ENCODE data around the gene KRT85. TPM values are rescaled to one million over a fixed set of nuclear protein-coding genes. Genes with fewer than 3 reads are reported as not detected.
"Not testable (repeated sequence)": the region's sequence is repeated elsewhere in the genome, so short reads cannot be mapped to it uniquely, and the experiment has no call there.

KRT85 gene
- not detected for total RNA-seq
- long read RNA-seq, result 0 reads

GRCh38 chr12:52366738-52367485 lies at the start of gene KRT85:
Gene KRT85 (minus strand): TSS chr12:52367481. CDS start chr12:52367405, 76 bp downstream.
- ATAC-seq (no peak), DNase-seq (no peak)
- intact Hi-C loops (cut with DNase I), result no loop called here

DNA sequence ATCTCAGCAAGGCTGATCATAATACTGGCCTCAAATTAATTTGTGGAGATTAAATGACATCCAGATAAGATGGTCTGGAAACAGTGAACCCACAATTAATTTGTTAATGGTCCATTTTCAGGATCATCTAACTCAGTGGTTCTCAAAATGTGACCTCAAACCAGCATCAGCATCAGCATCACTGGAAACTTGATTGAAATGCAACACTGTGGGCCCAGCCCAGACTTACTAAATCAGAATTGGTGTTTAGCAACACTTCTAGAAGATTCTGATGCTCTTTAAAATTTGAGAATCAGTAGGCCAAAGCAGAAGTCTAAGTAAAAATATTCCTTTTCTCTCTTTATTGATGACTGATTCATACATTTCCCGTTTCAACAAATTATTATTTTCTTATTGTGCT lies 49.5 kb upstream of the KRT85 start:
- DNase-seq (no peak), ATAC-seq (peak in 1 of 2 donors; percentile 60)

GRCh38 chr12:52415870-52416750 lies 48.8 kb upstream of the KRT85 start:
- DNase-seq, result peak; percentile 46
- intact Hi-C loops (cut with DNase I), result no loop called here
- peak; percentile 89 for ATAC-seq

More for the DNA sequence above, 49.5 kb upstream of the KRT85 start:
- intact Hi-C loops (cut with DNase I), result no loop called here

DNA sequence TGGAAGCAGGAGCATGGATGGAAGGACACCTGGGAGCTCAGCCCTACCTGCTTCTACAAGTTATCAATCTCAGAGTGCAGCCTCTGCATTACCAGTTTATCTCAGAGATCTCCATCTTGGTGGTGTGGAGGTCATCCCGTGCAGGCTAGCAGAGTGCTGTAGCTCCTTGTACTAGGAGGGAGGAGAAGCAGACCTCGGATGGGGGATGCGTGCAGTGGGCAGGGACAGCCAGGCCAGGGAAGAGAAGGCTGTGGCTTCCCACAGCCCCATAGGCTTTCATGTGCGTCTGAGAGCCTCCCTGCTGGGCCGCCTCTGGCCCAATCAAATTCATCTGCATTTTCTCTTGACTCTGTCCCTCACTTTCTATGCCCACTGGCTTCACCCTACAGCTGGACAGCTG lies 47.7 kb upstream of the KRT85 start:
- no peak for ATAC-seq
- no peak for DNase-seq
- intact Hi-C loops (cut with DNase I), result no loop called here

DNA sequence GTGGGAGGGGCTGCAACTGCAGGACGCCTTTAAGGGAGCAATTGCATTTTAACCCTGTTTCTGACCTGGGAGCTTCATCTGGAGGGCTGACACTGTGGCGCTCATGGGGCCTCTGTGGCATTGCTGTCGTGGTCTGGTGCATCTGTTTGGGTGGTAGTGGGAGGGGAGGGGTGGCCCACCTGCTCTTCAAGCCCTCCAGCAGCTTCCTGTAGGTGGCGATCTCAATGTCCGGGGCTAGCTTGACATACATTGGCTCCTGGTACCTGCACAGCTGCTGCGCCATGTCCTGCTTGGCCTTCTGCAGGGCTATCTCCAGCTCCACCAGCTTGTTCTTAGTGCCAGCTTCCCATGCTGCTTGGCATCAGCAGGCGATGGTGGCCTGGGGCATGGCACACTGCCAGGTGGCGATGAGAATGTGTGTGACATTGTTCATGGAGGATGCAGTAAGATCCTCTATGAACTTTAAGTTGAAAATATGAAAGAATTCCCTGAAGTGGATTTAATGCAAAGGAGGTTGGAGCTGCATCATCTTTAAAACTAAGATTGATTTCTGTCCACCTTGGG lies 46.6 kb upstream of the KRT85 start:
- DNase-seq, result no peak
- ATAC-seq, result no peak
- intact Hi-C loops (cut with DNase I), result no loop called here

DNA sequence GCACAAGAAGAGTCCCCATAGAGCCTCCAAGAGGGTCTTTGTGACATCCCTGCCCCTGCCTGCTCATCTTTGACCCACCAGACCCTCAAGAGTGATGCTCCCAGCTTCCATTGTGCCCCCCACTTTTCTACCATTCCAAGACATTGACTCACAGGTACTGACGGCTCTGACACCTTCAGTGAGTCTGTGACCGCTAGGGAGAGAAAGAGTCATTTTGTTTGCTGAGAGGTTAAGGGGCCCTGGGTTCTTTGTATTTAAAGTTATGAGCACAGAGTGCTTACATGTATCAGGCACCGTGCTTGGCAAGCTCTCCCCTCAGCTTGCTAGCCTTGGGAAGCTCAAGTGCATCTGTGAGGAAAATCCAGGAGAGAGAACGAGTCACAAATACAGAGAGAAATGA lies 45.9 kb upstream of the KRT85 start:
- no peak for DNase-seq
- ATAC-seq, result no peak
- intact Hi-C loops (cut with DNase I), result no loop called here

DNA sequence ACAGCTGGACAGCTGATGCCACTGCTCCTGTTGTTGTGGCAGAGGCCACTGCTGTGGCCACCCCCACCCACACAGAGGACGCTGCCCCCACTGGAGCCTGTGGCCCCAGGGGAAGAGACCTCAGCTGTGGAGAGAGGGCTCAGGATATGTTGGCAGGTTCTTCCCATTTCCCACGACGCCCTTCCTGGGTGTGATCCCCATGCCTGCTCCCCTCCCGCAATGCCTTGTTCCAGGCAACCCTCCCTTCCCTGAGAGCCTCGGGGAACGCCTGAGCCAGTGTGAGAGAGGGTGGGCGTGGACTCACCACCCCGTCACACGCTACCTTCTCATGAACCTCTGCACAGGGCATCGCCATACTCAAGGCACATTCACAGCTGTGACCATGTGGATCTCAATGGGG lies 44.5 kb upstream of the KRT85 start:
- intact Hi-C loops (cut with DNase I), result no loop called here
- ATAC-seq (no peak), DNase-seq (no peak)

DNA sequence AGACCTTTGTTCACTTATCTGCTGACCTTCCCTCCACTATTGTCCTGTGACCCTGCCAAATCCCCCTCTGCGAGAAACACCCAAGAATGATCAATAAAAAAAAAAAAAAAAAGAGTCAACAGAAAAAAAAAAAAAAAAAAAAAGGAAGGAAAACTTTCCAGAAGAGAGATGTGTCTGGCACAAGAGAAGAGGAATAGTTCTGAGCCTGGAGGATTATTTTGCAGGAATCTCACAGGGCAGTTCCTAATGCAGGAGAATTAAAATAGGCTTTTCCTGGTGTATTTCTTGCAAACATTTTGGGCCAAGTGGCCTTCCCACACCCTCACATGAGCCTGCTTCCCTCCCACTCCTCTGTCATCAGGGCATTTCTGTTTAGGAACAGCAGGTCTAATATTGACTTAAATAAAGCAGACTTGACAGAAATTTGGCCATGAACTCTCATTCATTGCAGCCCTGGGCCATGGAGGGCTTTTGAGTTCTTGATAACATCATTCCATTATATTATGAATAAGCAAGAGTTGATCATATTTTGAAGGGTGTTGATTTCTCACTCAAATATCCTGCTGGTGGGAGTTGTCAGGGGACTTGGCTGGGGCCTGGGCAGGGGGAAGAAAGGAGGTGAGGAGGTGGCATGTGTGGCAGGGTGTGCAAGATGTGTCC lies 43.4 kb upstream of the KRT85 start:
- intact Hi-C loops (cut with DNase I); ATAC-seq; DNase-seq: not testable (repeated sequence)

GRCh38 chr12:52407918-52408317 lies 40.6 kb upstream of the KRT85 start:
- no peak for DNase-seq
- intact Hi-C loops (cut with DNase I), result no loop called here
- ATAC-seq, result no peak

DNA sequence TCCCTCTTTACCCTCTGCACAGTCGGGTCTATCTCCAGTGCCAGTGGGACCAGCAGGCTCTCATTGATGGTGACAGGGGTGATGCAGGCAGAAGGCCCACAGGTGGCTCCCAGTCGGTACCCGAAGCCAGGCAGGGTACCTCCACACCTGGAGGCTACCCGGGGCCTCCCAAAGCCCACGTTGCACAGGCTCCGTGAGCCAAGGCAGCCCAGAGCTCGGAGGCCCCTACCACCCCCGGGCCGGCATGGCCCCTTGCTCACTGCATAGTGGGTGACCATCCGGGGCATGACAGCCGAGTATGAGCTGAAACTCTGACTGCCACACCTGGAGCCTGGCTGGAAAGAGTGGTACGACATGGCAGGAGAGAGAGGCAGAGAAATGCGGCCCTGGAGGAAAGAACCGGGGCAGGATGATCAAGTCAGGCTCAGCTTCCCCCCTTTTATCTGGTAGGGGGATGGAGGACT lies 38.7 kb upstream of the KRT85 start, which contains the start of gene KRT82:
KRT82 (minus strand) TSS at position 414 of the 464 bp plus-strand sequence; CDS start at position 356, 58 bp downstream.
- ATAC-seq, result no peak
- DNase-seq, result no peak

GRCh38 chr12:52404951-52405350 lies 37.7 kb upstream of the KRT85 start:
- ATAC-seq (no peak), DNase-seq (no peak)
- intact Hi-C loops (cut with DNase I), result no loop called here

More for the DNA sequence above, 38.7 kb upstream of the KRT85 start, which contains the start of gene KRT82:
- intact Hi-C loops (cut with DNase I), result no loop called here

GRCh38 chr12:52403561-52403960 lies 36.3 kb upstream of the KRT85 start:
- DNase-seq (no peak), ATAC-seq (no peak)
- intact Hi-C loops (cut with DNase I), result no loop called here

- no peak for ATAC-seq
- intact Hi-C loops (cut with DNase I), result no loop called here
- no peak for DNase-seq
Measured at GRCh38 chr12:52402873-52403540, 35.7 kb upstream of the KRT85 start.

DNA sequence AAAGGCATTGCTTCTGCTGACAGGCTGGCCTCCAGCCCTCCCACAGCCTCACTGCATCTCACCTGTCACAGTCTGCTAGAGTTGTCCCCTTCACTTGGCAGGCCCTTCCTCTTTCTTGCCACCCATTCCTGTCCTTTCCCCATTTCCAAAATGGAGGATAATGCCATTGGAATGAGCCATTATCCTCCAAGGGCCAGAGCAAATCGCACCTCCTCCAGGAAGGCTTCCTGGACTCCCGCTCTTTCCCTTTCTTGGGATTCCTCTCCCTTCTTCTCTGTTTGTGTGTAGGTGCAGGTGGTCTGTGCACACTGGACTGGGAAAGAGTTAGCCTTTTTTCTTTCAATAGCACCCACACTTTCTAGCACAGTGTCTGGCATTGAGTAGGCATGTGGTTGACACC lies 35.1 kb upstream of the KRT85 start:
- no peak for ATAC-seq
- intact Hi-C loops (cut with DNase I), result no loop called here

DNA sequence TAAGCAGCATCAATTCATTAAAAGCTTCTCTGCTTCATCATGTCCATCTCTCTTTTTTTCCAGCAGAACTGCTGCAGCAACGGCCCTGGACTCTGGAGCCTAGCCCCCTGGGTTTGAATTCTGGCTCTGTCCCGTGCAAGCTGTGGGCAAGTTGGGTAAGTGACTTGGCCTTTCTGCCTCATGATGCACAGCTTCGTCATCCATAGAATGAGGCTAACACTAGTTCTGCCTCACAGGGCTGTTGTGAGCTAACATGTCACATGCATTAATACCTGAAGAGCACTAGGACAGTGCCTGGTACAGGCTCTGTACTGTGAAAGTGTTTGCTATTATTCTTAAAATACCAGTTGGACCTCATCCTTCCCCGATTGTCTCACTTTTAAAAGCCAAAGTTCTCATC lies 34.6 kb upstream of the KRT85 start:
- intact Hi-C loops (cut with DNase I), result no loop called here
- no peak for DNase-seq
- no peak for ATAC-seq

More for the DNA sequence above, 35.1 kb upstream of the KRT85 start:
- no peak for DNase-seq

- ATAC-seq (no peak), DNase-seq (no peak)
- intact Hi-C loops (cut with DNase I), result no loop called here
Measured at GRCh38 chr12:52401526-52401925, 34.2 kb upstream of the KRT85 start.

- no peak for DNase-seq
- no peak for ATAC-seq
- intact Hi-C loops (cut with DNase I), result no loop called here
Measured at GRCh38 chr12:52400906-52401305, 33.6 kb upstream of the KRT85 start.

DNA sequence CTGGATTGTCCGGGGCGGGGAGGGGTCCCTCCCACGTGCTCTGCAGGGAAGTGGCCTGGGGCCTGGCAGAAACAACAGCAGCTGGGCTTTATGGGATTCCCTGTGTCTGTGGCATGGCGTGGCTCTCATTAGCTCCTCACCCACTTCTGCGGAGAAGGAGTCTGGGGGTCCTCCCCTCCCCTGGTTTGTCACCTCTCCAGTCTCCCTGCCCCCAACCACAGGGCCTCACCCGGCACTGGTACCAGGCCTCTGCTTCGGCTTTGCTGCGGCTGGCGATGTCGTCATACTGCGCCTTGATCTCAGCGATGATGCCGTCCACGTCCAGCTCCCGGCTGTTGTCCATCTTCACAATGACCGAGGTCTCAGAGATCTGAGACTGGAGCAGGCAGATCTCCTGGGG lies 32.5 kb upstream of the KRT85 start:
- no peak for ATAC-seq
- no peak for DNase-seq
- intact Hi-C loops (cut with DNase I), result no loop called here

GRCh38 chr12:52398176-52398575 lies 30.9 kb upstream of the KRT85 start:
- intact Hi-C loops (cut with DNase I), result no loop called here
- no peak for ATAC-seq
- DNase-seq, result no peak
